ENCODE data around the gene RCSD1. TPM values are rescaled to one million over a fixed set of nuclear protein-coding genes. Genes with fewer than 3 reads are reported as not detected.

RCSD1 gene
- total RNA-seq, 1 experiment from 2014 or later: 0.50 TPM

DNA sequence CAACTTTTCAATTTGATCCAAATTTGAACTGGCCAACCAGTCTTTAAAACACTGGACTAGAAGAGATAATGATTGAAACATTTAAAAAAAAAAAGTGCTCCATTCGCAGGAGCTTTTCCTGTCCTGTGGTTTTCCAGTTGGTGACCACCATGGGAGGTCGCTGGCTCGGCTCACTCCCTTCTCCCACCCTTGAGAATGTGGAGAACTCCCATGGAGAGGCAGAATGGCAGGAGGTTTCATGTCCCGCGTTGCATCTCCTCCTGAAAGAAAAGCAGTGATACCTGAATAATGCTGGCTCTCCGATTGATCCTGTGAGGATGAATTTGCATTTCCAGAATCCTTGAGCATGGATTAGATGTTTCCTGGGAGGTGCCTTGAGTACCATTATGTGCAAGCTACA is 75.2 kb downstream of the RCSD1 start:
- H3K27ac Mint-ChIP-seq: peak overlapping the region; percentile 51; the same call in 1 of the 2 replicates

DNA sequence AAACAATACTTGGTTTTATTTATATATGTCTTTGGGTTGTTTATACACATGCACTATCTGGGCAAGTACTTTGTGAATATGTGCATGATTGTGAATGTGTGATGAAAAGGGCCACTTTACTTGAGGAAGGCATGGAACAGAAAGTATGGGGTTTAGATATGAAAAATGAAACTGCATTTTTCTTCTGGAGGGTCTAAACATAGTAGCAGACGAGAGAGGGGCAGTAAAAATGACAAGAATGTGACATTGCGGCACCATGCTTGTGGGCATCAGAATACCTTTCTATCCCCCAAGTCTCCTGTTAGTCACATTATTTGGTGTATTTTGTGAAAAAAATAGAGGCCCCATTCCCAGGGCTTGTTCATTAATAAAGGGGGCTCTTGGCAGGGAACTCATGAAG is 76.3 kb downstream of the RCSD1 start:
- Mint-ChIP-seq H3K4me1 (peaks cover 48% of the 10 kb centered on the region), H3K27me3 (ENCODE audit: low read depth) (peaks cover 2% of the 10 kb centered on the region; the same call in 1 of the 2 replicates), H3K27ac (no peak overlapping the region), H3K9me3 (no peaks in the 10 kb centered on the region), H3K4me3 (no peak overlapping the region), H3K36me3 (no peaks in the 10 kb centered on the region)
- CTCF ChIA-PET: interaction anchor here (1.1 to 2.6 kb wide), 3 partner anchors 19 to 376 kb away, joined by 4 to 11 read pairs (median 4); no protein-coding TSS in a partner anchor
- DNase-seq (ENCODE audit: low spot score) (no peak), ATAC-seq (no peak)
- POLR2A ChIA-PET: interaction anchor here (1.0 kb wide), 1 partner anchor 91 kb away, joined by 8 read pairs; no protein-coding TSS in a partner anchor
- TF ChIP-seq, protein P1, sequence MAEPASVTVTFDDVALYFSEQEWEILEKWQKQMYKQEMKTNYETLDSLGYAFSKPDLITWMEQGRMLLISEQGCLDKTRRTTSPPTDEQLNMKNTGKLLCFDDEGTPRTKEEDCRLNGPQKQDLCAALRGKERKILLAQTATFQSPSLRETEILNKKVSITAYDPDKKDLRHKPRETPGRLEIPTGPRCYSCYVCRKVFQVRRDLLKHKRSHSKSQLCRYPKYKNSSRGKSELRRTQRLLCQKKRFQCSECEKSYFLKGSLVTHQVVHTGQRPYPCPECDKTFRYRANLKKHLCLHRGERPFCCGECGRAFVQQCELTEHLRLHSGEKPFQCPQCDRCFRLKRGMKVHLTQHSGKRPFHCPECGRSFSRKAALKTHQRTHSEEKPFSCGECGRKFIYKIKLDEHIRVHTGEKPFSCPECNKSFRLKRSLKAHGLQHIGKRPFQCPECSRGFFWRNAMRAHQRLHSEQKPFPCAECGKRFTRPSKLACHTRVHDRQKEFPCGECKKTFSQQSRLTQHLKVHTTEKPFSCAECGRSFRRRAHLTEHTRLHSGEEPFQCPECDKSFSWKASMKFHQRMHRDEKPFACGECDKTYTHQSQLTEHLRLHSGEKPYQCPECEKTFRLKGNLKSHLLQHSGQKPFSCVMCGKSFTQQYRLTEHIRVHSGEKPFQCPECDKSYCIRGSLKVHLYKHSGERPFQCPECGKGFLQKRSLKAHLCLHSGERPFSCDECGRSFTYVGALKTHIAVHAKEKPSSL (CRISPR knock-in tag; conservative IDR thresholded peaks at IDR 0.05): no peak
- TF ChIP-seq, protein P2, sequence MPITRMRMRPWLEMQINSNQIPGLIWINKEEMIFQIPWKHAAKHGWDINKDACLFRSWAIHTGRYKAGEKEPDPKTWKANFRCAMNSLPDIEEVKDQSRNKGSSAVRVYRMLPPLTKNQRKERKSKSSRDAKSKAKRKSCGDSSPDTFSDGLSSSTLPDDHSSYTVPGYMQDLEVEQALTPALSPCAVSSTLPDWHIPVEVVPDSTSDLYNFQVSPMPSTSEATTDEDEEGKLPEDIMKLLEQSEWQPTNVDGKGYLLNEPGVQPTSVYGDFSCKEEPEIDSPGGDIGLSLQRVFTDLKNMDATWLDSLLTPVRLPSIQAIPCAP (CRISPR knock-in tag; IDR thresholded peaks at IDR 0.05): no peak
- TF ChIP-seq, protein P3, sequence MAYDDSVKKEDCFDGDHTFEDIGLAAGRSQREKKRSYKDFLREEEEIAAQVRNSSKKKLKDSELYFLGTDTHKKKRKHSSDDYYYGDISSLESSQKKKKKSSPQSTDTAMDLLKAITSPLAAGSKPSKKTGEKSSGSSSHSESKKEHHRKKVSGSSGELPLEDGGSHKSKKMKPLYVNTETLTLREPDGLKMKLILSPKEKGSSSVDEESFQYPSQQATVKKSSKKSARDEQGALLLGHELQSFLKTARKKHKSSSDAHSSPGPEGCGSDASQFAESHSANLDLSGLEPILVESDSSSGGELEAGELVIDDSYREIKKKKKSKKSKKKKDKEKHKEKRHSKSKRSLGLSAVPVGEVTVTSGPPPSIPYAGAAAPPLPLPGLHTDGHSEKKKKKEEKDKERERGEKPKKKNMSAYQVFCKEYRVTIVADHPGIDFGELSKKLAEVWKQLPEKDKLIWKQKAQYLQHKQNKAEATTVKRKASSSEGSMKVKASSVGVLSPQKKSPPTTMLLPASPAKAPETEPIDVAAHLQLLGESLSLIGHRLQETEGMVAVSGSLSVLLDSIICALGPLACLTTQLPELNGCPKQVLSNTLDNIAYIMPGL (CRISPR knock-in tag; IDR thresholded peaks at IDR 0.05): no peak
- TF ChIP-seq MYBL2 (CRISPR knock-in tag; IDR thresholded peaks at IDR 0.05) (no peak), SMAD4 (CRISPR knock-in tag; IDR thresholded peaks at IDR 0.05) (no peak), ZNF263 (CRISPR knock-in tag; IDR thresholded peaks at IDR 0.05; ENCODE audit: low read depth) (no peak), KAT7 (CRISPR knock-in tag; IDR thresholded peaks at IDR 0.05; ENCODE audit: borderline replicate concordance) (no peak), ZNF232 (CRISPR knock-in tag; IDR thresholded peaks at IDR 0.05) (no peak), HMGA2 (CRISPR knock-in tag; IDR thresholded peaks at IDR 0.05) (no peak), FOXP1 (CRISPR knock-in tag; IDR thresholded peaks at IDR 0.05; ENCODE audit: borderline replicate concordance) (no peak)

More for the DNA sequence above, 75.2 kb downstream of the RCSD1 start:
- H3K36me3 Mint-ChIP-seq: no peaks in the 10 kb centered on the region
- DNase-seq (ENCODE audit: low spot score): peak; percentile 43
- no peaks in the 10 kb centered on the region; the same call in none of the 2 replicates for H3K27me3 Mint-ChIP-seq (ENCODE audit: low read depth)
- H3K9me3 Mint-ChIP-seq: no peaks in the 10 kb centered on the region
- no peak for TF ChIP-seq ZNF219 (CRISPR knock-in tag; IDR thresholded peaks at IDR 0.05; ENCODE audit: borderline replicate concordance)
- peak; percentile 93 for TF ChIP-seq ZNF423 (CRISPR knock-in tag; IDR thresholded peaks at IDR 0.05)
- TF ChIP-seq TEAD1 (CRISPR knock-in tag; IDR thresholded peaks at IDR 0.05): peak; percentile 47; the same call in 1 of the 2 replicates
- POLR2A ChIA-PET: no interaction called here
- CTCF ChIA-PET: interaction anchor here (0.7 to 2.6 kb wide), 5 partner anchors 11 to 377 kb away, joined by 3 to 11 read pairs (median 4); no protein-coding TSS in a partner anchor
- no peak overlapping the region; the same call in 1 of the 2 replicates for H3K4me3 Mint-ChIP-seq
- peak; percentile 54 for ATAC-seq
- H3K4me1 Mint-ChIP-seq: peaks cover 46% of the 10 kb centered on the region

DNA sequence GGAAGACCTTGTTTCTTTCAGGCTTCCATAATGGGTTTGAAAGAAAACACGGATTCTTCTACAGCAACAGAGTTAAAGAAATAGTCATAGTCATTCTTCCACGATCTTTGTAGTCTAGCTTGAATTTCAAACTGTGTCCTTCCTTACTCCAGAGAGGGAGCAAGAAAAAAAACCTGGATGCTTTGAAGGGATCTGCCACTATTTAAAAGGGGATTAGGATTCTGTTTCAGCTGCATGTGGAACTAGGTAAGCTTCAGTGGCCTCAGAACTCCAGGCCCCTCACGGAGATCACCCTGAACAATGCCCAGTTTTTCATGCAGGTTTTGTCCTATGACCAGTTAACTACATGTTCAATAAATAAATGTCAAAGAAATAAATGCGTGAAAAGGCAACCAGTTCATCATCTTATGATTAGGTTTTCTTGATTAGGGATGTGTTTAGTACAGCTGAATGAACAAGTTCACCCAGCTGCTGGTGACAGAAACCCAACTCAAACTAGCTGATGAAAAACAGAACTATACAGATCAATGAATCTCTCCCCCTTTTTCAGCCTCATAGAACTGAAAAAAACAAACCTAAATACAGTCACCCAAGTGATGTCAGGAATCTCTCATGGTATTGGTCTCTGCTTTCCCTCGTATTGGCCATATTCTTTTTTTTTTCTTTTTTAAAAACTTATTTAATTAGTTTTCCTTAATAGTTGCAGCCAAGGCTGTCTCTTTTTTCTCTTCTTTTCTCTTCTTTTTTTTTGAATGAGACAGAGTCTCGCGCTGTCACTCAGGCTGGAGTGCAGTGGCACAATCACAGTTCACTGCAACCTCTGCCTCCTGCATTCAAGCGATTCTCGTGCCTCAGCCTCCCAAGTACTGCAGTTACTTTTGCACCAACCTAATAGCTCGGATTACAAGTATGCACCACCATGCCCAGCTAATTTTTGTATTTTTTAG is 77.2 kb downstream of the RCSD1 start:
- Mint-ChIP-seq H3K9me3 (no peaks in the 10 kb centered on the region), H3K36me3 (no peaks in the 10 kb centered on the region), H3K27ac (no peak overlapping the region), H3K27me3 (ENCODE audit: low read depth) (peaks cover 11% of the 10 kb centered on the region), H3K4me1 (peaks cover 48% of the 10 kb centered on the region), H3K4me3 (no peak overlapping the region)
- DNase-seq (ENCODE audit: low spot score) (no peak), ATAC-seq (peak; percentile 18)
- ChIA-PET CTCF (interaction anchor here (0.6 to 2.6 kb wide), 5 partner anchors 10 to 167 kb away, joined by 3 to 11 read pairs (median 4); no protein-coding TSS in a partner anchor), POLR2A (interaction anchor here (1.0 kb wide), 1 partner anchor 90 kb away, joined by 8 read pairs; no protein-coding TSS in a partner anchor)
- TF ChIP-seq, protein P2 (CRISPR knock-in tag; IDR thresholded peaks at IDR 0.05): no peak
- TF ChIP-seq, protein P4, sequence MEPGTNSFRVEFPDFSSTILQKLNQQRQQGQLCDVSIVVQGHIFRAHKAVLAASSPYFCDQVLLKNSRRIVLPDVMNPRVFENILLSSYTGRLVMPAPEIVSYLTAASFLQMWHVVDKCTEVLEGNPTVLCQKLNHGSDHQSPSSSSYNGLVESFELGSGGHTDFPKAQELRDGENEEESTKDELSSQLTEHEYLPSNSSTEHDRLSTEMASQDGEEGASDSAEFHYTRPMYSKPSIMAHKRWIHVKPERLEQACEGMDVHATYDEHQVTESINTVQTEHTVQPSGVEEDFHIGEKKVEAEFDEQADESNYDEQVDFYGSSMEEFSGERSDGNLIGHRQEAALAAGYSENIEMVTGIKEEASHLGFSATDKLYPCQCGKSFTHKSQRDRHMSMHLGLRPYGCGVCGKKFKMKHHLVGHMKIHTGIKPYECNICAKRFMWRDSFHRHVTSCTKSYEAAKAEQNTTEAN (CRISPR knock-in tag; IDR thresholded peaks at IDR 0.05): no peak
- no peak for TF ChIP-seq ZNF671 (CRISPR knock-in tag; IDR thresholded peaks at IDR 0.05)
- TF ChIP-seq ZNF232 (CRISPR knock-in tag; IDR thresholded peaks at IDR 0.05): no peak
- TF ChIP-seq, protein P5, sequence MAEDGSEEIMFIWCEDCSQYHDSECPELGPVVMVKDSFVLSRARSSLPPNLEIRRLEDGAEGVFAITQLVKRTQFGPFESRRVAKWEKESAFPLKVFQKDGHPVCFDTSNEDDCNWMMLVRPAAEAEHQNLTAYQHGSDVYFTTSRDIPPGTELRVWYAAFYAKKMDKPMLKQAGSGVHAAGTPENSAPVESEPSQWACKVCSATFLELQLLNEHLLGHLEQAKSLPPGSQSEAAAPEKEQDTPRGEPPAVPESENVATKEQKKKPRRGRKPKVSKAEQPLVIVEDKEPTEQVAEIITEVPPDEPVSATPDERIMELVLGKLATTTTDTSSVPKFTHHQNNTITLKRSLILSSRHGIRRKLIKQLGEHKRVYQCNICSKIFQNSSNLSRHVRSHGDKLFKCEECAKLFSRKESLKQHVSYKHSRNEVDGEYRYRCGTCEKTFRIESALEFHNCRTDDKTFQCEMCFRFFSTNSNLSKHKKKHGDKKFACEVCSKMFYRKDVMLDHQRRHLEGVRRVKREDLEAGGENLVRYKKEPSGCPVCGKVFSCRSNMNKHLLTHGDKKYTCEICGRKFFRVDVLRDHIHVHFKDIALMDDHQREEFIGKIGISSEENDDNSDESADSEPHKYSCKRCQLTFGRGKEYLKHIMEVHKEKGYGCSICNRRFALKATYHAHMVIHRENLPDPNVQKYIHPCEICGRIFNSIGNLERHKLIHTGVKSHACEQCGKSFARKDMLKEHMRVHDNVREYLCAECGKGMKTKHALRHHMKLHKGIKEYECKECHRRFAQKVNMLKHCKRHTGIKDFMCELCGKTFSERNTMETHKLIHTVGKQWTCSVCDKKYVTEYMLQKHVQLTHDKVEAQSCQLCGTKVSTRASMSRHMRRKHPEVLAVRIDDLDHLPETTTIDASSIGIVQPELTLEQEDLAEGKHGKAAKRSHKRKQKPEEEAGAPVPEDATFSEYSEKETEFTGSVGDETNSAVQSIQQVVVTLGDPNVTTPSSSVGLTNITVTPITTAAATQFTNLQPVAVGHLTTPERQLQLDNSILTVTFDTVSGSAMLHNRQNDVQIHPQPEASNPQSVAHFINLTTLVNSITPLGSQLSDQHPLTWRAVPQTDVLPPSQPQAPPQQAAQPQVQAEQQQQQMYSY (CRISPR knock-in tag; IDR thresholded peaks at IDR 0.05): peak; percentile 90

Measured in WTC11 (cell line).